Activated CD8-positive, alpha-beta memory T cell treated with anti-CD3 and anti-CD28 coated beads, Interleukin-2, amount 50 U/mL, for 1 hour (primary cell): Measurements from ENCODE around the gene CABLES1.

Experiments
- DNase-seq: peaks from one replicate; pipeline ENCODE4 v3.0.0-alpha.2; 2020; ENCODE audit errors: extremely low read depth

The CABLES1 gene

GRCh38 chr18:23300231-23300805, 165.0 kb downstream of the CABLES1 start:
- DNase-seq: no peak

DNA sequence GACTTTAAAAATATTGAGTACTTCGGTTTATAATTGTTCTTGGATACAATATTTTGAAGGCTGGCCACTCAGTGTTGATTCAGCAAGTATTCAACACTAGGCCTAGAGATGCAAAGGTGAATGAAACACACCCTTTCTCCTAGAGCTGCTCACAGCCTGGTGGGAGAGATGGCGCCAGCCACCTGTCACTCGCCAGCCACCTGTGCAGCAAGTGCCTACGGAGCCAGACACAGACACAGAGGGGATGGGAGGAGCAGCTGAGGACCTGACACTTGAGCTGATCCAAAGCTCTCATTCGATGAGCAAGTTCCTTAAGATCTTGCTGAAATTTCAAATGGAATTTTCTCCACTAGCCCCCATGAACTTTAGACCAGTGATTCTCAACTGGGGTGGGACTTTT, 166.7 kb downstream of the CABLES1 start:
- DNase-seq: no peak

- no peak for DNase-seq
These were observed 167.2 kb downstream of the CABLES1 start for GRCh38 chr18:23302511-23302850.

GRCh38 chr18:23302851-23303527, 167.7 kb downstream of the CABLES1 start:
- DNase-seq: no peak

DNA sequence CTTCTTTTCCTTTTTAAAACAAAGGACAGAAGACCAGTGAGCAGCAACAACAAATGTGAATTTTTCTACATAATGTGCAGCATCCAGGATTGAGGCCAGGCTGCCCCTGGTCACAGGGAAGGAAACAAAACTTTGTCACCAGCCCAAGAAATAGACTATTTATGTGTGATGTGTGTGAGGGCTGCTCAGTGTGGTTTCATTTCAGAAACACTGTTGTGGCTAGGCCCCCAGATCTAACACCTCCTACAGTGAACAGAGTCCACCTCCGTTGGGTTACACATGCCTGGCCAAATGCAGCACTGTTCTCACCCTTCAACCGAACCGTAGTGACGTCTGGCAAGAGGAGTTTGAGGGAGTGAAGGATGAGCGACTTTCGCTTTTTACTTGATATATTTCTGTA, 171.5 kb downstream of the CABLES1 start:
- DNase-seq: no peak

GRCh38 chr18:23307567-23308295, 172.4 kb downstream of the CABLES1 start:
- no peak for DNase-seq
